ENCODE measurements around the gene NUP210. TPM values are rescaled to one million over a fixed set of nuclear protein-coding genes. Genes with fewer than 3 reads are reported as not detected.

NUP210 gene
- polyA plus RNA-seq, 3 donors from 2014 or later = 10.9 to 120 (median 36.7) TPM

Other genes starting within 250 kb of the NUP210 start
- gene HDAC11, start 60.0 kb upstream of the NUP210 start, polyA plus RNA-seq = 1 to 10 TPM; 5.3 to 8.2 (median 5.4) TPM
- gene FBLN2, start 128.8 kb upstream of the NUP210 start, polyA plus RNA-seq = 1 to 10 TPM; 1.8 to 2.5 (median 2.2) TPM

Data from immature natural killer cell (primary cell).